T-helper 22 cell (primary cell): ENCODE data around the gene UBAC2.
"Not testable (repeated sequence)": the region's sequence is repeated elsewhere in the genome, so short reads cannot be mapped to it uniquely, and the experiment has no call there.

Source experiments
- DNase-seq: peaks from one replicate; pipeline ENCODE4 v3.0.0-alpha.2; 2020; ENCODE audit warnings: low read depth

Gene UBAC2

GRCh38 chr13:99396446-99396845 is 195.8 kb downstream of the UBAC2 start:
- DNase-seq: no peak

DNA sequence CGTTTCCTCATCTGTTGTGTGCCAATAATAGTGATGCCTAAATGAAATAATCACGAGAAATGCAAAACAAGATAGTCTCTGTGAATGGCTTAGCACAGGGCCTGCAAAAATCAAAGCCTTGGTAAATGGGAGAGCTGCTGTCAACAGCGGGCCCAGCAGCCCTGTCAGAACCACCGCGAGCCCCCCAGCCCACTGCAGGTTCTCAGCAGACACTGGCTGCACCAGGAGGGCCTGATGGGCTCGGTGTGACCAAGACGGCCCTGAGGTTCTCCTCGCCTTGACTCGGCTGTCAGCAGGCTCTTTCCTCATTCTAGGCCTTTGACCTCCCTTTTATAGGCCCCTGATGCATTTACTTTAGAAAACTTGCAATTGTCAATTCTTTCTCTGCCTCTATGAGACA is 197.4 kb downstream of the UBAC2 start:
- no peak for DNase-seq

DNA sequence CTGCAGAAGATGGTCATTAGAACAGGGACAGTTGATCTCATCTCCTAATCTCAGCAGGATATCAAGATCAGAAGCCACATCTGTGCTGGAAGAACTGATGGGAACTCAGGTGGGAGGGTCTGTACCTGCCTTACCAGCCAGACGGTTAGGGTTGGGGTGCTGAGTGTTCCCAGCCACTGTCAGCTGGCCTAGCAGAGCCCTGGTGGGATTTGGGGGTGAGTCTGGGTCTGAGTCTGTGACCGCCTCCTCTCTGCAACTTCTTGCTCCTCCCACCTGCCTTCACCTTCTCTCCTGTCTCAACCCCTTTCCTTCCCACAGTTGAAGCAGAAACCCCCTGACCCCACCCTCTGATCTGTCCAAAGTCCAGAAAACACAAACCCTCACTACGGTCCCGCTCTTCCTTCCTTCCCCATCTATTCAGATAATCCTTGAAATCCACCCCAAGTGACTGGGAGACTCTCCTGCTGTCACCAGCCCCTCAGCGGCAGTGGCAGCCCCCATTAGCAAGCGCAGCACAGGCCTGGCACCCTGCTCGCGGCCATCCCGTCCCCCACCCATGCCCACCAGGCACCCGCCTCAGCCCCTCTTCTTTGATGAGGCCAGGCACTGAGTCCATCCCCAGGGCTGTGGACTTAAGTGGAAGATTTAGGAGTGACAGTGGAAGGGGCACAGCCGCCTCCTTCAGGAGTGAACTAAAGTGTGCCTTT is 198.4 kb downstream of the UBAC2 start:
- DNase-seq: no peak

GRCh38 chr13:99399623-99399974 is 198.9 kb downstream of the UBAC2 start:
- no peak for DNase-seq

- no peak for DNase-seq
Observed at GRCh38 chr13:99403458-99403971, 202.9 kb downstream of the UBAC2 start.

- DNase-seq: no peak
Observed at GRCh38 chr13:99404005-99404755, 203.5 kb downstream of the UBAC2 start.

DNA sequence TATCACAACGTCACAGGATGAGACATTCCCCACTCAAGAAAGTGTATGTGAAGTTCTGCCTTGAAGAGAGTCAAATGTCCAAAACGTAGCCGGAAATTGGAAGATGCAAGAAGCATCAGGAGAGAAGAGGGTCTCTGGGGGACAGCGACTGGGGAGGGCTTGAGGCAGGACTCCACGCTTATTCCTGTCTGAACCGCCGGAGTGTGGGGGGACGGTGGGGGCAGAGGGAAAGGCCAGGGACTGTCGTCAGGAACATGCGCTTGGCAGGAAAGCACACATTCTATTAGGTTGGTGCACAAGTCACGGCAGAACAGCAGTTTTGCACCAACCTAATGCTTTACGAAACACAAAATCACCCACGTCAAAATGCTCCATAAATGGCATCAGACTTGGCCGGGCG is 205.3 kb downstream of the UBAC2 start:
- no peak for DNase-seq

DNA sequence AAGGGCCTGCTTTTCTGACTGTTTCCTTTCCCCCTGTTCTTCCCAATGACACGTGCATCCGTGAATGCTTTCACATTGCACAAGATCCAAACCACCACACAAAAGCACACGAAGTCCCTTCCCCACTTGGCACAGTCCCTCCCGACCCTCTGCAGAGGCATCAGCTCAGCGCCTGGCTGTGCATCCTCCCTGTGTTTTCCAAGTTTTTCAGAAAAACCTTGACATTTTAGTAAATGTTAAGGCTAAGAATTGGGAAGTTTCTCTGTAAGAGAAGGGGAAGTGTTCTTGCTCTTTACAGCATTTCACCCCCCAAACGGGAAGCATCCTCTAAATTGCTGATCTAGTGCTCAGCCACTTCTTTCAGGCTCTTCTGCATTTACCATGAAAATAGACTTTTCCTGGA is 206.1 kb downstream of the UBAC2 start:
- no peak for DNase-seq

DNA sequence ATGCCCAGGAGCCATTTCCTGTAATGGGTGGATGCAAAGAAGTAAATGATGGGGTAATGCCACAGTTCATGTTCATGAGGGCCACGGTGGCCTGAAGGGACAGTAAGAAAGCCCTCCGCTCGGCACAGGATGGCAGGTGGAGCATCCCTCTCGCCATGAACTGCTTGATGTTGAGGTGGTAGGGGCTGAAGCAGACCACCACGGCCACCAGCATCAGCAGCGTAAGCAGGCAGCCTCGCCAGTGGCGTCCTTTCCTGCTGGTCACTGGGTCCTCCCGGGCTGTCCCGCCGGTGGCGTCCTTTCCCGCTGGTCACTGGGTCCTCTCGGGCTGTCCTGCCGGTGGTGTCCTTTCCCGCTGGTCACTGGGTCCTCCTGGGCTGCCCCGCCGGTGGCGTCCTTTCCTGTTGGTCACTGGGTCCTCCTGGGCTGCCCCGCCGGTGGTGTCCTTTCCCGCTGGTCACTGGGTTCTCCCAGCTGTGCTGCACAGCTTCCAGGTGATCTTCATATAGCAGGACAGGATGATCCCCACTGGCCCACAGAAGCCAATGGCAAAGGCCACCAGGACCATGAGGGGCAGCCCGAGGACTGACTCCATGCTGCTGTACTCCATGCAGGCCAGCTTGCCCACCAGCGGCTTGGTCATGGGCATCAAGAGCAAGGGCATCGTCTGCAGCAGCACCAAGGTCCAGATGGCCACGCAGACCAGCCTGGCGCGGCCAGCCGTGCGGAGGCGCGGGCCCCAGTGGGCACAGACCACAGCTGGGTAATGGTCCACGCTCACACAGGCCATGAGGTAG is 207.4 kb downstream of the UBAC2 start:
- no peak for DNase-seq

DNA sequence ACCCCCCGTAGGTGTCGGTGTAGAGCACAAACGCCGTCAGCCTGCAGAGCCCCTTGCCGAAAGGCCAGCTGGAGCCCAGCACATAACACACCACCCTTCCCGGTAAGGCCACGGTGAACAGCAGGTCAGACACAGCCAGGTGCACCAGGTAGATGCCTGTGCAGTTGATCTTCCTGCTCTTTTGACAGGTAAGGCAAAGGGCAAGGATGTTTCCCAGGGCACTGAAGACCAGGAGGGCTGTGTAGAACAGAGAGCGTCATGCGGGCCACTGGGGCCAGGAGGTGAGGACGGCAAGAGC is 208.0 kb downstream of the UBAC2 start:
- DNase-seq: no peak

DNA sequence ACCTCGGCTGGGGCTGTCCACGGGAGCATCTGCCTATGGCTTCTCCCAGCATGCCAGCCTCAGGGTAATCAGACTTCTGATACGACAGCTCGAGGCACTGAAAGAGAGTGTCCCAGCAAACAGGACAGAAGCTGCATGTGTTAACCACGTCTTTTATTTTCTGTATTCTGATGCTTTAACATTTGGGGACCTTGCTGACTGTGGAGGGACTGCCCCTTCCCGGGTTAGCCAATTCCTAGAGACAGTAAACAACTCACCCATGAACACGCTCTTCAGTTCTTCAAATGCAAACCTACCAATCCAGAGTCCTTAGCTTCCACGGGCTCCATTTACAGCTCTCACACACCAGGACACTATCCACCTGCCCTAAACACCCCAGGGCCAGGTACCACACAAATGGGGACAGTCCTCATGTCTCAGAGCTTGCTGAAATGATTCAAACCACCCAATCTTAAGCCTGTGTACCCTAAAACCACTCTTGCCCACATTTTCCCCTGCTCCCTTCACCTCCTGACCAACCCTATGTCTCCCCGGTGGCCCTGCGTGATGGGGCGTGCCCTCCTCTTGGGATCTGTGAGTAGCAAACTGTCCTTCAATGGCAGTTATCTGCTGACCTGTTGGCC is 208.9 kb downstream of the UBAC2 start:
- DNase-seq: not testable (repeated sequence)

- not testable (repeated sequence) for DNase-seq
Observed at GRCh38 chr13:99410646-99411475, 210.2 kb downstream of the UBAC2 start.

DNA sequence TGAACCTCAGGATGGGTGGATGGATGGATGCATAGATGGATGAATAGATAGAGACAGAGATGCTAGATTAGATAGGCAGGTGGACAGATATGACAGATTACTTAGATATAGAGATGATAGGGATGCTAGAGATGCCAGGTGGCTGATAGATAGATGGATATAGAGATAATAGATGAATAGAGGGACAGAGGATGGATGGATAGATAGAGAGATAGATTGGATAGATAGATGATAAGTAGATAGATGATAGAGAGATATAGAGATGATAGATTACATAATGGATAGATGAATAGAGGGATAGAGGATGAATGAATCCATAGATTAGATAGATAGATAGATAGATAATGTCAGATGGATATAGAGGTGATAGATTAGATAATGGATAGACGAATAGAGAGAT is 212.2 kb downstream of the UBAC2 start:
- DNase-seq: no peak

DNA sequence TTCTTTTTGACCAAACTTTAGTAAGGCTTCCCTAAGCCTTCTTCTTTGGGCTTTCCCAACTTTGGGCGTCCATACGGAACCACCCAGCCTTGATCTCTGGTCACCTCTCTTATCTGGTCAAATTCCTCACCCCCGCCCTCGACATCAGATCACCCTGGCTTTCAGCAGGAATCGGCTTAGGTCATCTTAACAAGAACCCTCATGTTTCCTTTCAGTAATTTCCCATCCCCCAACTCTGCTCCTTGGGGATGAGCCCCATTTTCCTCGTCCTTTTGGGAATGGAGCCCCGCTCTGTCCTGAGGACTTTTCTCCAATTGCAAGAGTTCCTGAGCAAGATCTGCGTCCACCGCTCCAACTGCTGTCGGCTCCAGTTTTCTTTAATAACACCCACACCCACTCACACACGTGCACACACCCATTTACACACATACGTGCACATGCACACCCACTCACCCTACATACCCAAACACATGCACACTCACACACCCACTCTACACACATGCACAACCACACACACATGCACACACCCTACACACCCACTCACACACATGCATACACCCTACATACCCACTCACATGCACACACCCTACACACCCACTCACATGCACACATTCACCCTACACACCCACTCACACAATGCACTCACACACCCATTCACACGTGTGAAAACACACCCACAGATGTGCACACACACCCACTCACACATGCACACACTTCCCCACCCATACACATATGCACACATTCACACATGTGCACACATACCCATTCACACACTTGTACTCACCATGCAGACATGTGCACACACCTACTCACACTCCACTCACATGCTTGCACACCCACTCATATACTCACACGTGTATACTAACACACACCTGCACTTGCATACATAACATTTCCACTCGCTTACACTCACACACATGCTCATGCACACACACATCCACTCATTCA is 213.7 kb downstream of the UBAC2 start:
- DNase-seq: no peak

- DNase-seq: no peak
Observed at GRCh38 chr13:99415014-99415650, 214.5 kb downstream of the UBAC2 start.

DNA sequence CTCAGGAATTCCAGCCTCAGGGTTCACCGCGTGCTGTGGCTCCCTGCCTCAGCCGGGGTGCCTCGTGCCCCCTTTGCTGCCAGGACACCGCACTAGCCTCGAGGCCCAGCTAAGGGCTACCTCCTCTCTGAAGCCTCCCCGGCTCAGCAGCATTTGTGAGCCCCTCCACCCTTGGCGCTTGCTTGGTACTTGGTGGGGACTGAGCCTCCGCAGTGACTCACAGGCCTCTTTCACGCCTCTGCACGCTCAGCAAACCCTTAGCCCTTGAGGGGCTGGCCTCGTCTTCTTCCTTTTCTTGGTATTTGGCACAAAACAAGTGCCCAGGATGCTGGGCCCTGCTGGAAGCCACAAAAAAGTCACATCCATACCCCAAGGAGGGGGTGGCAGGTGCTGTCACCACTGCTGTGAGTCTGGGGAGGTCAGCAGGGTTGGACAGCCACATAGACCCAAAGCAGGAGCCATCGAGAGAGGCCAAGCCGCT is 215.2 kb downstream of the UBAC2 start:
- no peak for DNase-seq

- no peak for DNase-seq
Observed at GRCh38 chr13:99416411-99417121, 215.9 kb downstream of the UBAC2 start.

GRCh38 chr13:99417201-99418102 is 216.8 kb downstream of the UBAC2 start:
- DNase-seq: no peak
